GM12865 (cell line): ENCODE results near the gene DGCR2.

Experiments
- DNase-seq: peaks from one replicate; pipeline ENCODE4 v3.0.0; 2010; ENCODE audit warnings: low read depth
- H3K4me3 ChIP-seq: 2 replicates; pipeline ENCODE4 v1.5.1; 2011; ENCODE audit warnings: mild to moderate bottlenecking, low read depth, low read length, control low read depth
- CTCF ChIP-seq: IDR thresholded peaks from 2 replicates; pipeline ENCODE4 v1.5.1; 2011; ENCODE audit warnings: low read length, control low read depth, low read depth, inconsistent platforms; ENCODE audit not compliant: insufficient read depth; ENCODE audit errors: missing control alignments

The DGCR2 gene

GRCh38 chr22:19149047-19149883 lies 27.1 kb upstream of the DGCR2 start:
- no peak for DNase-seq
- no peak for TF ChIP-seq CTCF
- H3K4me3 ChIP-seq, result no peak overlapping the region

GRCh38 chr22:19148417-19149046 lies 26.3 kb upstream of the DGCR2 start:
- no peak for TF ChIP-seq CTCF
- H3K4me3 ChIP-seq, result no peak overlapping the region
- no peak for DNase-seq

- DNase-seq, result no peak
- no peak overlapping the region for H3K4me3 ChIP-seq
- TF ChIP-seq CTCF, result no peak
Observed at GRCh38 chr22:19147195-19147780, 25.1 kb upstream of the DGCR2 start.

DNA sequence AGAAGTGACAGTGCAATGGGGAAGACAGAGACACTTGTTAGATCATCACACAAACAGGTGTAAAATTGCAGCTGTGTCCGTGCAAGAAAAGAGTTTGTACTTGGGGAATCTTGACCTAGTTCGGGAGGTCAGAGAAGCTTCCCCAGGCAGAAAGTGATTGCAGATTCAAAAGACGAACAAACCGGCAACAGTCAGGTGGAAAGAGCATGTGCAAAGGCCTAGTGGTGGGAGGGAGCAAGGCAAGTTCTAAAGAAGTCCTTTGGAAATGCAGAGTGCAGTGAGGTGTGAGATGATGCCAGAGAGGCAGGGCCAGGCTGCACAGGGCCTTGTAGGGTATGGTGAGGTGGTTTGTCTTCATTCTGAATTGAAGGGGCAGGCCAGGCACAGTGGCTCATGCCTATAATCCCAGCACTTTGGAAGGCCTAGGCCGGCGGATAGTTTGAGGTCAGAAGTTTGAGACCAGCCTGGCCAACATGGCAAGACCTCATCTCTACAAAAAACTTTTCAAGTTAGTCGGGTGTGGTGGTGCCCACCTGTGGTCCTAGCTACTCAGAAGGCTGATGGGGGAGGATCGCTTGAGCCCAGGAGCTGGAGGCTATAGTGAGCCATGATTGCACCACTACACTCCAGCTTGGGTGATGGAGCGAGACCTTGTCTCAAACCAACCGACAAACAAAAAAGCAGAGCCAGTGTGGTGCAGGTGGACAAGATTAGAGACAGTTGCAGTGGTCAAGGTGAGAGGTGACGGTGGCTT lies 24.2 kb upstream of the DGCR2 start:
- no peak overlapping the region for H3K4me3 ChIP-seq
- DNase-seq, result no peak
- TF ChIP-seq CTCF, result no peak

GRCh38 chr22:19143967-19144400 lies 21.8 kb upstream of the DGCR2 start:
- peak; percentile 47 for DNase-seq
- H3K4me3 ChIP-seq, result peak overlapping the region; percentile 99
- no peak for TF ChIP-seq CTCF

DNA sequence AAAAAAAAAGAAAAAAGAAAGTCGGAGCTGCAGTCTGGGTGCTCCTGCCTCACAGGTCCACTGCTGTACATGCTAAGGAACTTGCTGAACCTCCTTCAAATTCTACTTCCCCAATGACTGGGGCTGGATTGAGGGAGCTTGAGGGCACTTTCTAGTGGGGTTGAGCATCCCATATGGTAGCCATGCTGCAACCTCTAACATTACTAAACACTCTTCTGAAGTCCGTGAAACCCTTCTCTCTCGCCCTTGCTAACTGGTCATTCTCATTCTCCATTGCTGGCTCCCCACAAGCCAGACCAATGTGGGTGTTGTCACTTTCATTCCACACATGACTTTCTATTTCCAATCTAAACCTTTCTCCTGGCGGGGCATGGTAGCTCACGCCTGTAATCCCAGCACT lies 21.0 kb upstream of the DGCR2 start:
- H3K4me3 ChIP-seq, result peak overlapping the region; percentile 99; the same call in 1 of the 2 replicates
- no peak for DNase-seq
- TF ChIP-seq CTCF, result no peak
